Stimulated activated CD4-positive, alpha-beta T cell treated with anti-CD3 and anti-CD28 coated beads, Interleukin-1b, Interleukin-23, amount 100 ng/mL, for 4 hours (primary cell): Measurements from ENCODE around the gene ITGAD.
"Not testable (repeated sequence)": the region's sequence is repeated elsewhere in the genome, so short reads cannot be mapped to it uniquely, and the experiment has no call there.

Experiments used
- DNase-seq, 2 donors: peaks; one replicate each; pipeline ENCODE4 v3.0.0-alpha.2; 2020; ENCODE audit warnings: low read depth in 2 of 2

Gene ITGAD

DNA sequence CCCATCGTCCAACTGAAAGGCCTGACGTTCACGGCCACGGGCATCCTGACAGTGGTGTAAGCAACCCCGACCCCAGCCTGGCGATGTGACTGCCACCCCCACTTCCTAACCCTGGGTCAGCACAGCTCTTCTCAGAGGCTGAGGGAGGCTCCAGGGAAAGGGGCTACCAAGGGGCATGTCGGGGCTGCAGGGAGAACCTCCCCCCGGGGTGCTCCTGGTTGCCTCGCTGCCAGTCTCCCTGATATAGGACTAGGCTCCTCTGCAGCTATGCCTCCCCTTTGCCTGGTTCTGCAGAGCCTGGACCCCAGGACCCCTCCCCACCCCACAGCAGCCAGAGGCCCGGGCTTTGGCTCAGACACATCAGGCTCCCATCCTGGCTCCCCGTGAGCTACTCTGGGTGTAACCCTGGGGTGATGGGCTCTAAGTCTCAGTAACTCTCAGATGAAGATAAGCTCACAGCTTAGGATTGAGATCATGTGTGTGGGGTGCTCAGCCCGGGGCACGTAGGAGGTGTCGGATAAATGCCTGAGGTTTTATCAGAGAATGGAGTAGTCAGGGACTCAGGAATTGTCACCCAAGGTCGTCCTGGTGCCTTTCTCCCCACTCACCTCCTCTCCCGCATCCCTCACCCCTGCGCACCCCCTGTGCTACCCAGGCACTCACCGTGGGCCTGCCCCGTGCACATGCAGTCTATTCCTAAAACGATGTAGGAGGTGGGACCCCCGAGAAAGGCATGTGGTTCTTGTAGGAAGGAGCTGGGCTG lies 10.6 kb downstream of the ITGAD start:
- DNase-seq: no peak

GRCh38 chr16:31404353-31405064 lies 11.4 kb downstream of the ITGAD start:
- DNase-seq: no peak

DNA sequence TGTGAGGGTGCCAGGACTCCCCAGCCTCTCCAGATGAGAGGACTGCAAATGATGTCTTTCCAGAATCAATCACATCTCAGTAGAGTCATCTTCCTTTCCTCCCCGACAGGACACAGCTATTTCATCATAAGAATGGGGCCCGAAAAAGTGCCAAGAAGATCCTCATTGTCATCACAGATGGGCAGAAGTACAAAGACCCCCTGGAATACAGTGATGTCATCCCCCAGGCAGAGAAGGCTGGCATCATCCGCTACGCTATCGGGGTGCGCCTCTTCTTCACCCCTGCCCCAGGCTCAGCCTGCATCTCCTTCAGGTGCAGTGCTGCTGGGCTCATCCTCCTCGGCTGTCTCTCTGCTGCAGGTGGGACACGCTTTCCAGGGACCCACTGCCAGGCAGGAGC lies 14.3 kb downstream of the ITGAD start:
- no peak for DNase-seq

DNA sequence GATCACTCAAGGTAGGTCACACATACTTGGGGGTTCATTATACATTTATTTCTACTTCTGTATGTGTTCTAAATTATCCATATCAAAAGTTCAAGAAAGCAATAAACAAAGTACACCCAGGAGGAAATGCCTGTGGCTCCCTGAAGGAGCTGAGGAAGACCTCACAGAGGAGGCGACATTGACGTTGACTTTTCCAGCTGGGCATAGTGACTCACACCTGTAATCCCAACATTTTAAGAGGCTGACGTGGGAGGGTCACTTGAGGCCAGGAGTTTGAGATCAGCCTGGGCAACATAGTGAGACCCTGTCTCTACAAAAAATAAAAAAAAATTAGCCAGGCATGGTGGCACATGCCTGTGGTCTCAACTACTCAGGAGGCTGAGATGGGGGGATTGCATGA lies 16.3 kb downstream of the ITGAD start:
- no peak for DNase-seq

DNA sequence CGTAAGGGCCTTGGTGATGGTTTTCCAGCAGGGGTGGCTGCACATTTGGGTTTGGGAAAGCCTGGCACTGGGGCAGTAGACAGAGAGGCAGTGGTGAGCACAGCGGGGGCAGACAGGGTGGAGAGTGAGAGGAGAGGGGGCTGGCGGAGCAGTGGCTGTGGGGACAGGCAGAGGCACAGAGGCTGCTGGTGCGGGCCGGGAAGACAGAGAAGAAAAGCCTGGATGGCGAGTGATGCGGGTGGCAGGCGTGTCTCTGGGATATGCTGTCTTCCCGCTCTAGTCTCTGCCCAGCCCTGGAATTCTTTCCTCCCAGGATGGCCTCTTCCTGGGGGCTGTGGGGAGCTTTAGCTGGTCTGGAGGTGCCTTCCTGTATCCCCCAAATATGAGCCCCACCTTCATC lies 16.9 kb downstream of the ITGAD start:
- no peak for DNase-seq

DNA sequence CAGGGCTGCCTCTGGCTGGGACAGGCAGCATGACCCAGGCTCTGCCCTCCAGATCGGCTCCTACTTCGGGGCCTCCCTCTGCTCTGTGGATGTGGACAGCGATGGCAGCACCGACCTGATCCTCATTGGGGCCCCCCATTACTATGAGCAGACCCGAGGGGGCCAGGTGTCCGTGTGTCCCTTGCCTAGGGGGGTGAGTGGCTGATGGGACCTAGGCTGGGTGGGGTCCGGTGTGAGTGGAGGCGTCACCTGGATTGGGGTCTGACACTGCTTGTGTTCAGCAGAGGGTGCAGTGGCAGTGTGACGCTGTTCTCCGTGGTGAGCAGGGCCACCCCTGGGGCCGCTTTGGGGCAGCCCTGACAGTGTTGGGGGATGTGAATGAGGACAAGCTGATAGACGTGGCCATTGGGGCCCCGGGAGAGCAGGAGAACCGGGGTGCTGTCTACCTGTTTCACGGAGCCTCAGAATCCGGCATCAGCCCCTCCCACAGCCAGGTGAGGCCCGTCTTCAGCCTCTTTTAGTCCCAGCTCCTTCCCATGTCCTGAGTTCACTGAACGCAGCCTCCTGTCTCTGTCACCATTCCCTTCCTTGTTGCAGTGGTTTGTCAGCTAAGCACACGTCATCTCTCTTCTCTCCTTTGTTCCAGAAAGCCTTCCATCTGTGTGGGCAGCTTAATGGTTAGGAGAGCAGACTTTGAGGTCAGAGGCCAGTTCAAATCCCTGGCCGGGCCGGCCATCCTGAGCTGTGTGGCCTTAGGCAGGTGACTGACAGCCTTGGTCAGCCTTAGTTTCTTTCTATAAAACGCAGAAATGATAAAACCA lies 18.1 kb downstream of the ITGAD start:
- no peak for DNase-seq

GRCh38 chr16:31412750-31413149 lies 19.6 kb downstream of the ITGAD start:
- no peak for DNase-seq

- DNase-seq: no peak
Observed at GRCh38 chr16:31413381-31413780, 20.2 kb downstream of the ITGAD start.

DNA sequence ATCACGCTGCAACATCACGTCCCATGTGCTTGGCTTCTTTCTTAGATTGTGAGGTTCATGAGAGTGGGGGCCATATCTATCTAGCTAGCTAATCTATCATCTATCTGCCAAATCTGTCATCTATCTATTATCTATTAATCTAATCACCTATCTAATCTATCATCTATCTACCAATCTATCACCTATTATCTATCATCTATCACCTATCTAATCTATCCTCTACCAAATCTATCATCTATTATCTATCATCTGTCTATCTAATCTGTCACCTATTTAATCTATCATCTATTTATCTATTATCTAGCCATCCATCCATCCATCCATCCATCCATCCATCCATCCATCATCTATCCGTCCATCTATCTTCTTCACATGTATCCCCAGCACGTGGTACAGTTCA lies 20.8 kb downstream of the ITGAD start:
- no peak for DNase-seq

DNA sequence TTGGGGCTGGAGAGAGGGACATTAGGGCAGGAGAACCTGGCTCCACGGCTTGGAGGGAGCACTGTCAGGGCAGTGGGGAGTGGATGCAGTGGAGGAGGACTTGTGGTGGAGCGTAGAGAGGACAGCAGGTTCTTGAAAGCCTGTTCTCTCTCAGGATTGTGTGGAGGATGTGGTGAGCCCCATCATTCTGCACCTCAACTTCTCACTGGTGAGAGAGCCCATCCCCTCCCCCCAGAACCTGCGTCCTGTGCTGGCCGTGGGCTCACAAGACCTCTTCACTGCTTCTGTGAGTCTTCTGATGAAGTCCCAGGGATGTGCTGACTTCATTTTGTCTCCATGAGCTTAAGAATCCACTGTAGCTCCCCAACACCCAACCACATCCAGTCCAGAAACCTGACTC lies 21.6 kb downstream of the ITGAD start:
- DNase-seq: no peak

GRCh38 chr16:31416371-31416770 lies 23.2 kb downstream of the ITGAD start:
- no peak for DNase-seq

- DNase-seq: not testable (repeated sequence)
Observed at GRCh38 chr16:31417036-31417435, 23.9 kb downstream of the ITGAD start.

- no peak for DNase-seq
Observed at GRCh38 chr16:31417916-31418315, 24.8 kb downstream of the ITGAD start.

- no peak for DNase-seq
Observed at GRCh38 chr16:31420037-31420436, 26.9 kb downstream of the ITGAD start.

DNA sequence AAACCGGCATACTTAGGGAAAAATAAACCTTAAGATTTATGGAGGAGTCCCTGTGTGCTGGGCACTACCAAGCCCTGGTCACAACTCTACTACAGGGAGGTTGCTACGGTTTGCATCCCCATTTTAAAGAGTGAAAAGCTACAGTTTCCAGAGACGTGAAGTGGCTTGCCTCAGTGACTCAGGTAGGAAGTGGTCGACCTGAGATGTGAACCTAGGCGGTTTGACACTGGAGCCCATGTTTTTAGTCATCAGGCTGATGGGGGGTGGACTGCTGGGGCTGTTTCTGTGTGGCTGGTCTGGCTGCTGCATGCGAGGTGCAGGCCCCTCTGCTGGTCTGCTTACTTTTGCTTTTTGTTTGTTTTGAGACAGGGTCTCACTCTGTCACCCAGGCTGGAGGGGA lies 28.5 kb downstream of the ITGAD start:
- no peak for DNase-seq

DNA sequence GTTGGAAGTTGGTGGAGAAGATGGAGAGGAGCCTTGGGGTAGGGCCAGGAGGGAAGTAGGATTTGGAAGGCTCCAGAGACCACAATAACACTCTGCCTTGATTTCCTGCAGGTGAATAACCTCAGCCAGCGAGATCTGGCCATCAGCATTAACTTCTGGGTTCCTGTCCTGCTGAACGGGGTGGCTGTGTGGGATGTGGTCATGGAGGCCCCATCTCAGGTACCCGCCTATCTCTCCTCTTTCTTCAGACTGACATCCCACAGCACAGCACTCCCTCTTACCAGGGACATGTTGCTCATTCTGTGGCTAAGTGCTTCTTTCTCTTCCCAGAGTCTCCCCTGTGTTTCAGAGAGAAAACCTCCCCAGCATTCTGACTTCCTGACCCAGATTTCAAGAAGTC lies 30.1 kb downstream of the ITGAD start:
- DNase-seq: no peak

DNA sequence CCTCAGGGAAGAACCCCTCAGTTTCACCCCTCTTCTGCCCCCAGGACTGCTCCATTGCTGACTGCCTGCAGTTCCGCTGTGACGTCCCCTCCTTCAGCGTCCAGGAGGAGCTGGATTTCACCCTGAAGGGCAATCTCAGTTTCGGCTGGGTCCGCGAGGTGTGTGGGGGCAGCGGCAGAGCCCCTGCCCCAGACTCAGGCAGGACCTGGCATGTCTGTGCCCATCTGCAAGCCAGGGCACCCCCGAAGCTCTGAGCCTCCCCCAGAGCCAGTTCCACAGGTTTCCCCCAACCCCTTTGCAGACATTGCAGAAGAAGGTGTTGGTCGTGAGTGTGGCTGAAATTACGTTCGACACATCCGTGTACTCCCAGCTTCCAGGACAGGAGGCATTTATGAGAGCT lies 30.7 kb downstream of the ITGAD start:
- DNase-seq: no peak

DNA sequence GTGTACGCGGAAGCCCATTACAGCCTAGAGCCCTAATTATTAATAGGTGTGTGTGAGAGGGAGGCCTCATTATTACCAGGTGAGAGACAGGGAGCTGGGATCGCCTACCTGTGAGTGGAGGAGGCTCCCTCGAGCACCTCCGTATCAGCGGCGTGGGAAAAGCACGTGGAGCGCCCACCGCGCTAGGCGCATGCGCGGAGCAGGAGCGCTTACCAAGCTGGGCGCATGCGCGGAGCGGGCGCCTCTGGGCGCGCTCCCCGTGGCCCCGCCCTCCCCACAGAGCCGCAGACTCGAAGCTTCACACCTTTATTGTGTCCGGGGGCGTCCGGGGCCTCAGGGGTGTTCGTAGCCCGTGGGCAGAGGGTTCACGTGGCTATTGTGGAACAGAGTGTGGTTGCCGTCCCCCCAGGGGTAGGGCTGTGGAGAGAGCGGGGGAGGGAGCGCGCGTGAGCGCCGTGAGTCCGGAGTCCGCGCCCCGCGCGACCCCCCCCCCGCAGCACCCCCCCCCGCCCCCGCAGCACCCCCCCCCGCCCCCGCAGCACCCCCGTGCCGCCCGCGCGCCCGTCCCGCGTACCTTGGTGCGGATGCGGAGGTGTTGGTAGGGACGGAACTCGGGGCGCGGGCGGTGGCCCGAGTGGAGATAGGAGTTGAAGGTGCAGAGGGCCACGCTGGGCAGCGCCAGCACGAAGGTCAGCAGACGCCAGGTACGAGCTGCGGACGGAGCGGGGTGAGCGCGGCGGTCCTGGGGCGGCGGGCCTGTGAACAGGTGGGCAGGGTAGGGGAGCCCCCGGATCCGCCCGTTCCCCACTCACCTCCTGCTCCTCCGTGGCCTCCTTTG lies 34.5 kb downstream of the ITGAD start:
- DNase-seq: peak; percentile 64 to 66

GRCh38 chr16:31428279-31428597 lies 35.1 kb downstream of the ITGAD start, which contains the start of gene COX6A2:
Gene COX6A2, minus strand, starts transcription at chr16:31428360. Its CDS starts 35 bp downstream, at chr16:31428325.
- no peak for DNase-seq

GRCh38 chr16:31428638-31429247 lies 35.6 kb downstream of the ITGAD start:
- DNase-seq: no peak

- DNase-seq: no peak
Observed at GRCh38 chr16:31429314-31429713, 36.2 kb downstream of the ITGAD start.
